ENCODE data around the gene SIT1. TPM values are rescaled to one million over a fixed set of nuclear protein-coding genes. Genes with fewer than 3 reads are reported as not detected.

Gene SIT1
- total RNA-seq, 2 experiments from 2014 or later = 121 to 176 TPM

GRCh38 chr9:35651956-35652828 is 1.5 kb upstream of the SIT1 start:
- intact Hi-C loops (cut with micrococcal nuclease; ENCODE audit: unreplicated experiment) = no loop called here
- Histone ChIP-seq H4K20me1 (ENCODE audit: insufficient read depth, low read length) (no peaks in the 10 kb centered on the region), H2AFZ (ENCODE audit: low read length) (peak overlapping the region; percentile 33; the same call in 1 of the 2 replicates), H3K9me2 (ENCODE audit: insufficient read depth, low read length) (no peaks in the 10 kb centered on the region), H3K4me3 (ENCODE audit: low read depth, low read length, poor library complexity, severe bottlenecking) (no peak overlapping the region), H3K9me3 (ENCODE audit: low read length) (no peaks in the 10 kb centered on the region), H3K4me2 (ENCODE audit: low read length) (peak overlapping the region; percentile 78), H3K79me2 (ENCODE audit: insufficient read depth, low read depth, low read length) (peaks cover 31% of the 10 kb centered on the region; the same call in 1 of the 2 replicates), H3K4me1 (ENCODE audit: insufficient read depth, low read length, poor library complexity, severe bottlenecking) (peaks cover 56% of the 10 kb centered on the region), H3K27ac (ENCODE audit: low read depth, low read length, poor library complexity, severe bottlenecking) (peak overlapping the region; percentile 89), H3K36me3 (ENCODE audit: insufficient read depth, low read length) (peaks cover 23% of the 10 kb centered on the region)
- BruUV-seq (replicated peaks) = no TSS peak
- ChIA-PET CTCF (ENCODE audit: unreplicated experiment) (interaction anchor here (0.9 to 1.5 kb wide), 3 partner anchors 33 to 75 kb away, joined by 3 to 4 read pairs (median 4); no protein-coding TSS in a partner anchor), POLR2A (interaction anchor here (0.6 to 7.6 kb wide), 6 partner anchors 13 to 32 kb away, joined by 3 to 110 read pairs (median 3); partner anchors contain the start of genes ARHGEF39 and CD72)
- no peak for DNase-seq (ENCODE audit: low spot score)
- TF ChIP-seq EZH2phosphoT487 (IDR thresholded peaks at IDR 0.05; ENCODE audit: borderline replicate concordance, low read depth, low read length) = no peak
- TF ChIP-seq, protein P1, sequence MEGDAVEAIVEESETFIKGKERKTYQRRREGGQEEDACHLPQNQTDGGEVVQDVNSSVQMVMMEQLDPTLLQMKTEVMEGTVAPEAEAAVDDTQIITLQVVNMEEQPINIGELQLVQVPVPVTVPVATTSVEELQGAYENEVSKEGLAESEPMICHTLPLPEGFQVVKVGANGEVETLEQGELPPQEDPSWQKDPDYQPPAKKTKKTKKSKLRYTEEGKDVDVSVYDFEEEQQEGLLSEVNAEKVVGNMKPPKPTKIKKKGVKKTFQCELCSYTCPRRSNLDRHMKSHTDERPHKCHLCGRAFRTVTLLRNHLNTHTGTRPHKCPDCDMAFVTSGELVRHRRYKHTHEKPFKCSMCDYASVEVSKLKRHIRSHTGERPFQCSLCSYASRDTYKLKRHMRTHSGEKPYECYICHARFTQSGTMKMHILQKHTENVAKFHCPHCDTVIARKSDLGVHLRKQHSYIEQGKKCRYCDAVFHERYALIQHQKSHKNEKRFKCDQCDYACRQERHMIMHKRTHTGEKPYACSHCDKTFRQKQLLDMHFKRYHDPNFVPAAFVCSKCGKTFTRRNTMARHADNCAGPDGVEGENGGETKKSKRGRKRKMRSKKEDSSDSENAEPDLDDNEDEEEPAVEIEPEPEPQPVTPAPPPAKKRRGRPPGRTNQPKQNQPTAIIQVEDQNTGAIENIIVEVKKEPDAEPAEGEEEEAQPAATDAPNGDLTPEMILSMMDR (conservative IDR thresholded peaks at IDR 0.05; ENCODE audit: low read length) = no peak

- DNase-seq (ENCODE audit: low spot score) = peak; percentile 67
- no peak for TF ChIP-seq EZH2phosphoT487 (IDR thresholded peaks at IDR 0.05; ENCODE audit: borderline replicate concordance, low read depth, low read length)
- TF ChIP-seq, protein P1 (conservative IDR thresholded peaks at IDR 0.05; ENCODE audit: low read length) = no peak
- H3K36me3 ChIP-seq (ENCODE audit: insufficient read depth, low read length) = peaks cover 23% of the 10 kb centered on the region
- peak overlapping the region; percentile 92 for H3K4me3 ChIP-seq (ENCODE audit: low read depth, low read length, poor library complexity, severe bottlenecking)
- CTCF ChIA-PET (ENCODE audit: unreplicated experiment) = interaction anchor here (0.5 to 1.7 kb wide), 5 partner anchors 11 to 660 kb away, joined by 3 to 9 read pairs (median 5); partner anchors contain the start of genes DNAJB5, GBA2 and RGP1
- H3K79me2 ChIP-seq (ENCODE audit: insufficient read depth, low read depth, low read length) = peaks cover 35% of the 10 kb centered on the region; the same call in 1 of the 2 replicates
- no peaks in the 10 kb centered on the region for H3K9me3 ChIP-seq (ENCODE audit: low read length)
- no peak overlapping the region; the same call in 1 of the 2 replicates for H2AFZ ChIP-seq (ENCODE audit: low read length)
- peaks cover 71% of the 10 kb centered on the region for H3K4me1 ChIP-seq (ENCODE audit: insufficient read depth, low read length, poor library complexity, severe bottlenecking)
- peak overlapping the region; percentile 78 for H3K4me2 ChIP-seq (ENCODE audit: low read length)
- no peaks in the 10 kb centered on the region for H4K20me1 ChIP-seq (ENCODE audit: insufficient read depth, low read length)
- intact Hi-C loops (cut with micrococcal nuclease; ENCODE audit: unreplicated experiment) = loop anchor here (1.0 kb wide), 1 partner anchor 45 kb away; no protein-coding TSS in a partner anchor
- no peaks in the 10 kb centered on the region for H3K9me2 ChIP-seq (ENCODE audit: insufficient read depth, low read length)
- POLR2A ChIA-PET = interaction anchor here (0.7 to 7.6 kb wide), 15 partner anchors 8 to 114 kb away, joined by 3 to 110 read pairs (median 6); partner anchors contain the start of genes ARHGEF39, CCDC107, CD72 and CREB3
- H3K27ac ChIP-seq (ENCODE audit: low read depth, low read length, poor library complexity, severe bottlenecking) = peak overlapping the region; percentile 89
- BruUV-seq (replicated peaks) = TSS peak; percentile 82
These were observed 1.0 kb downstream of the SIT1 start for GRCh38 chr9:35649431-35650340.

Measured in OCI-LY7 (cell line).